ENCODE results near the gene JUN.

Gene JUN

GRCh38 chr1:58785442-58786058 lies 1.7 kb upstream of the JUN start:
- peak overlapping the region; percentile 83 for H3K4me3 ChIP-seq (replicated peaks; ENCODE audit: low read depth, low read length)
- H3K36me3 ChIP-seq (ENCODE audit: control insufficient read depth, insufficient read depth, low read length), result no peaks in the 10 kb centered on the region
- DNase-seq (ENCODE audit: extremely low read depth, insufficient read length), result no peak
- no peaks in the 10 kb centered on the region for H3K27me3 ChIP-seq (replicated peaks; ENCODE audit: control insufficient read depth, insufficient read depth, low read length)
- no peak for TF ChIP-seq CTCF (IDR thresholded peaks at IDR 0.05; ENCODE audit: insufficient read depth, low read length, poor library complexity, severe bottlenecking)

DNA sequence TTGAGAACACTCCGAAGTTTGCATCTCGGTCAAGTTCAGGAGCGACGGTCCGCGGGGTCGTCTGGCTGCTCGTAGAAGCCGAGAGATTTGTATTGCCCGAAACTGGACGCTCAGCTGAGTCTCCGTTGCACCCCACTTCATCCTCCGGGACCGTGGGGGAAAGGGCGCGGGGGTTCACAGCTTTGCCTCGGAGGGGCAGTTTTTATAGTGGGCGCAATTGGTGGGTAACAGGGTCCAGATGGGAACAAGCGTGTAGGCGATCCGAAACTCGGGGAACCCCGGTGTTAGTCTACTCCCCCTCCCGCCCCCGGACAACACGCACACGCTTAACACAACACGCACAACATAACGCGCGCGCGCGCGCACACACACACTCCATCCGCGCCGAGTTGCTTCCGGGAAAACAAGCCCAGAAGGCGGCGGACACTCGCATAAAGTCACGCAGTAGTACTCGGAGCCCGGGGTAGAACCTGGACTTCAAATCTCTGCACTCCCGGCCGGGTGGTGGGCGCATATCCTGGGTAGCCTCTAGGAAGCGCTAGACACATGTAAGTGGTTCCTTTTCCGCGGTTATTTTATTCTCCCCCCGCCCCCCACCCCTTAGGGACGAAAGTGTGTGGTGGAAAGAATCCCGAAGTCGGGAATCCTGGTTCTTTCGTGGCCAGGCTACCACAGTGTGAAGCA lies 1.1 kb upstream of the JUN start:
- Histone ChIP-seq H3K36me3 (ENCODE audit: control insufficient read depth, insufficient read depth, low read length) (no peaks in the 10 kb centered on the region), H3K27me3 (replicated peaks; ENCODE audit: control insufficient read depth, insufficient read depth, low read length) (no peaks in the 10 kb centered on the region), H3K4me3 (replicated peaks; ENCODE audit: low read depth, low read length) (peak overlapping the region; percentile 83)
- TF ChIP-seq CTCF (IDR thresholded peaks at IDR 0.05; ENCODE audit: insufficient read depth, low read length, poor library complexity, severe bottlenecking), result peak; percentile 51
- peak; percentile 84 for DNase-seq (ENCODE audit: extremely low read depth, insufficient read length)

- DNase-seq (ENCODE audit: extremely low read depth, insufficient read length), result no peak
- no peaks in the 10 kb centered on the region for H3K36me3 ChIP-seq (ENCODE audit: control insufficient read depth, insufficient read depth, low read length)
- peak overlapping the region; percentile 73 for H3K4me3 ChIP-seq (replicated peaks; ENCODE audit: low read depth, low read length)
- TF ChIP-seq CTCF (IDR thresholded peaks at IDR 0.05; ENCODE audit: insufficient read depth, low read length, poor library complexity, severe bottlenecking), result no peak
- H3K27me3 ChIP-seq (replicated peaks; ENCODE audit: control insufficient read depth, insufficient read depth, low read length), result no peaks in the 10 kb centered on the region
Observed at GRCh38 chr1:58783090-58783992, 506 bp downstream of the JUN start.

GRCh38 chr1:58782178-58783089 lies 1.4 kb downstream of the JUN start:
- peak; percentile 44 for TF ChIP-seq CTCF (IDR thresholded peaks at IDR 0.05; ENCODE audit: insufficient read depth, low read length, poor library complexity, severe bottlenecking)
- Histone ChIP-seq H3K36me3 (ENCODE audit: control insufficient read depth, insufficient read depth, low read length) (no peaks in the 10 kb centered on the region), H3K4me3 (replicated peaks; ENCODE audit: low read depth, low read length) (peak overlapping the region; percentile 73), H3K27me3 (replicated peaks; ENCODE audit: control insufficient read depth, insufficient read depth, low read length) (no peaks in the 10 kb centered on the region)
- peak; percentile 85 for DNase-seq (ENCODE audit: extremely low read depth, insufficient read length)

DNA sequence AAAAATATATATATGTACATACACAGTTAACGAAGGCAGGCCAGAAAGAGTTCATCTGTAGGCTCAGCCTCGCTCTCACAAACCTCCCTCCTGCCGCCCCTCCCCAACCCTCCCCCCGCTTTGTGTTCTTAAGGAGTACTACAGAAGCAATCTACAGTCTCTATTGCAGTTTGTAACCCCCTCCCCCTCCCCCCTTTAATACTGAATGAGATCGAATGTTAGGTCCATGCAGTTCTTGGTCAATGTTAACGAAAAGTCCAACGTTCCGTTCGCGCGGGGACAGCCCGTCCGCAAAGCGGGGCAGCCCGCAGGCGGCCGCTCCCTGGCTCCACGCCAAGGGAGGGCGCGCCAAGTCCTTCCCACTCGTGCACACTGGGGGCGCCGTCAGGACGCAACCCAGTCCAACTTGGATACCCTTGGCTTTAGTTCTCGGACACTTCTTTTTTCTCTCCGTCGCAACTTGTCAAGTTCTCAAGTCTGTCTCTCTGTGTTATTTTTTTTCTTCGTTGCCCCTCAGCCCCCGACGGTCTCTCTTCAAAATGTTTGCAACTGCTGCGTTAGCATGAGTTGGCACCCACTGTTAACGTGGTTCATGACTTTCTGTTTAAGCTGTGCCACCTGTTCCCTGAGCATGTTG lies 2.2 kb downstream of the JUN start:
- peak; percentile 60 for TF ChIP-seq CTCF (IDR thresholded peaks at IDR 0.05; ENCODE audit: insufficient read depth, low read length, poor library complexity, severe bottlenecking)
- peak; percentile 70 for DNase-seq (ENCODE audit: extremely low read depth, insufficient read length)
- peak overlapping the region; percentile 73 for H3K4me3 ChIP-seq (replicated peaks; ENCODE audit: low read depth, low read length)
- H3K36me3 ChIP-seq (ENCODE audit: control insufficient read depth, insufficient read depth, low read length), result no peaks in the 10 kb centered on the region
- no peaks in the 10 kb centered on the region for H3K27me3 ChIP-seq (replicated peaks; ENCODE audit: control insufficient read depth, insufficient read depth, low read length)

All from GM06990 (cell line).